K562 (cell line): ENCODE data around the gene CLDN34. TPM values are rescaled to one million over a fixed set of nuclear protein-coding genes. Genes with fewer than 3 reads are reported as not detected.

Experiments
- ATAC-seq: fragments of 200-7000 bp; cut with Tn5 transposase; 3 replicates; pipeline ENCODE4 v1.9.1; 2020; ENCODE audit warnings: moderate library complexity
- BruUV-seq: library from RNA; stranded (reverse); fragments of 400-500 nt; replicated peaks from 2 replicates; lab custom pipeline; 2021; lab: Mats Ljungman, UMichigan
- CTCF ChIA-PET: fragments of 300-600 bp; formaldehyde crosslinking; extraction: SDS; loops from one replicate; lab custom pipeline; 2021; ENCODE audit warnings: low intra/inter-chr PET ratio; lab: Yijun Ruan, JAX
- POLR2A ChIA-PET: fragments of 300-600, 350-650 bp; sonication (Branson Sonifier 250); formaldehyde crosslinking; extraction: SDS; loops from one replicate; lab custom pipeline; 2021; ENCODE audit warnings: antibody characterized with exemption, inconsistent platforms; lab: Yijun Ruan, JAX
- DNase-seq, 4 experiments: peaks; one replicate each; pipeline versions ENCODE4 v3.0.0 to v3.0.0-alpha.2; 2011 to 2018; ENCODE audit warnings: low spot score in 3 of 4, mixed read lengths in 3 of 4; ENCODE audit errors: extremely low read depth in 1 of 4
- FAIRE-seq: peaks from 2 replicates; lab custom pipeline; 2011; peaks lifted over from hg19 to GRCh38; lab: Jason Lieb, UNC
- H2AFZ ChIP-seq: 2 replicates; pipeline ENCODE4 v1.6.0; 2011; ENCODE audit warnings: low read depth, low read length, control low read depth, inconsistent platforms
- H3K27ac ChIP-seq: fragments of 200-600 bp; 3 replicates; pipeline ENCODE4 v1.8.0; 2011; ENCODE audit warnings: low read depth, mild to moderate bottlenecking, control low read depth, inconsistent platforms, low read length, moderate library complexity, mixed read lengths; ENCODE audit errors: extremely low read depth
- H3K27me3 ChIP-seq, 2 experiments: fragments of 300-600 bp in 1 of 2; 2 replicates in 1 of 2; 3 replicates in 1 of 2; pipeline versions ENCODE4 v1.6.0 to v1.8.0; 2011; ENCODE audit warnings: inconsistent platforms in 2 of 2, low read length in 2 of 2, mild to moderate bottlenecking in 1 of 2, mixed read lengths in 1 of 2, moderate library complexity in 1 of 2; ENCODE audit not compliant: control insufficient read depth in 2 of 2, insufficient read depth in 2 of 2
- H3K36me3 ChIP-seq: fragments of 300-600 bp; 3 replicates; pipeline ENCODE4 v1.8.0; 2011; ENCODE audit warnings: mild to moderate bottlenecking, low read length, inconsistent platforms; ENCODE audit not compliant: control insufficient read depth, insufficient read depth
- H3K4me1 ChIP-seq, 2 experiments: fragments of 200-600 bp in 1 of 2; replicated peaks in 1 of 2; 2 replicates in 1 of 2; 3 replicates in 1 of 2; pipeline versions ENCODE4 v1.5.1 to v1.8.0; 2011; ENCODE audit warnings: inconsistent platforms in 2 of 2, low read length in 2 of 2, mild to moderate bottlenecking in 1 of 2, mixed read lengths in 1 of 2, moderate library complexity in 1 of 2; ENCODE audit not compliant: control insufficient read depth in 2 of 2, insufficient read depth in 2 of 2
- H3K4me2 ChIP-seq: 2 replicates; pipeline ENCODE4 v1.6.1; 2011; ENCODE audit warnings: low read length, control low read depth, inconsistent platforms, mixed read lengths; ENCODE audit not compliant: insufficient read depth
- H3K4me3 ChIP-seq: fragments of 200-600 bp; sonication (generic), shearing (Covaris generic); 2 replicates; pipeline ENCODE4 v1.5.1; 2016; ENCODE audit warnings: control low read depth, inconsistent platforms
- H3K79me2 ChIP-seq: fragments of 200-600 bp; 3 replicates; pipeline ENCODE4 v1.8.0; 2011; ENCODE audit warnings: low read length, inconsistent platforms; ENCODE audit not compliant: control insufficient read depth, insufficient read depth
- H3K9ac ChIP-seq, 2 experiments: 2 replicates each; pipeline versions ENCODE4 v1.6.0 to v1.6.1; 2011; ENCODE audit warnings: low read depth in 2 of 2, low read length in 2 of 2, control low read depth in 1 of 2, inconsistent platforms in 1 of 2, mild to moderate bottlenecking in 1 of 2, mixed read lengths in 1 of 2; ENCODE audit not compliant: insufficient read depth in 1 of 2
- H3K9me1 ChIP-seq: one replicate; pipeline ENCODE4 v1.6.0; 2011; ENCODE audit warnings: inconsistent platforms, mild to moderate bottlenecking, low read length, moderate library complexity; ENCODE audit not compliant: control insufficient read depth, insufficient read depth
- H3K9me3 ChIP-seq: replicated peaks from 2 replicates; pipeline ENCODE4 v1.5.1; 2011; ENCODE audit warnings: low read depth, low read length, inconsistent platforms; ENCODE audit not compliant: control insufficient read depth, insufficient read depth
- H4K20me1 ChIP-seq: replicated peaks from 2 replicates; pipeline ENCODE4 v1.6.1; 2011; ENCODE audit warnings: low read length, inconsistent platforms, mixed read lengths; ENCODE audit not compliant: control insufficient read depth, insufficient read depth
- ARHGAP35 ChIP-seq: fragments of 450-650 bp; IDR thresholded peaks from 2 replicates; pipeline ENCODE4 v1.6.1; 2018; ENCODE audit not compliant: partially characterized antibody
- ATF7 ChIP-seq: fragments of 450-650 bp; IDR thresholded peaks from 2 replicates; pipeline ENCODE4 v1.7.1; 2014; ENCODE audit warnings: mild to moderate bottlenecking, moderate library complexity
- E2F1 ChIP-seq: sonication (generic); formaldehyde crosslinking; IDR thresholded peaks from 2 replicates; pipeline ENCODE4 v1.8.1; 2023; ENCODE audit warnings: mild to moderate bottlenecking, missing genetic modification reagents, moderate library complexity
- EWSR1 ChIP-seq: fragments of 450-650 bp; IDR thresholded peaks from 2 replicates; pipeline ENCODE4 v1.6.1; 2018; ENCODE audit warnings: borderline replicate concordance, mild to moderate bottlenecking, low read depth, moderate library complexity; ENCODE audit not compliant: partially characterized antibody
- GTF3C2 ChIP-seq: IDR thresholded peaks from 3 replicates; pipeline ENCODE4 v1.6.1; 2011; ENCODE audit warnings: borderline replicate concordance, mild to moderate bottlenecking, moderate library complexity; ENCODE audit not compliant: insufficient read length; ENCODE audit errors: extremely low read depth
- HES1 ChIP-seq: fragments of 450-650 bp; IDR thresholded peaks from 2 replicates; pipeline ENCODE4 v1.6.1; 2016; ENCODE audit warnings: low read depth, mild to moderate bottlenecking, moderate library complexity
- KLF10 ChIP-seq: fragments of 250-450 bp; sonication (Bioruptor Pico); IDR thresholded peaks from 2 replicates; pipeline ENCODE4 v1.6.1; 2021; ENCODE audit warnings: matching md5 sums
- SIX5 ChIP-seq, 2 experiments: IDR thresholded peaks; 2 replicates each; pipeline ENCODE4 v1.6.1; 2011; ENCODE audit warnings: low read length in 2 of 2, borderline replicate concordance in 1 of 2, low read depth in 1 of 2, mild to moderate bottlenecking in 1 of 2, moderate library complexity in 1 of 2; ENCODE audit not compliant: insufficient read depth in 1 of 2
- TBL1XR1 ChIP-seq, 2 experiments: IDR thresholded peaks; 2 replicates each; pipeline ENCODE4 v1.6.1; 2012; ENCODE audit warnings: improper control_type of control experiment in 2 of 2, low read length in 2 of 2, mild to moderate bottlenecking in 1 of 2
- TGIF2 ChIP-seq: sonication (generic); formaldehyde crosslinking; IDR thresholded peaks from 2 replicates; pipeline ENCODE4 v1.8.1; 2022; ENCODE audit warnings: mild to moderate bottlenecking, missing genetic modification reagents, moderate library complexity
- ZBTB8A ChIP-seq: fragments of 450-650 bp; IDR thresholded peaks from 2 replicates; pipeline ENCODE4 v1.6.1; 2018; ENCODE audit warnings: mild to moderate bottlenecking, moderate library complexity; ENCODE audit not compliant: partially characterized antibody
- ZNF311 ChIP-seq: fragments of 250-450 bp; sonication (Bioruptor Pico); IDR thresholded peaks from 2 replicates; pipeline ENCODE4 v1.4.0; 2020; ENCODE audit warnings: mild to moderate bottlenecking, moderate library complexity
- WGBS: fragments of 100-300 bp; shearing (Covaris generic); methylation state at CpG from one replicate; pipeline ENCODE4 v1.1.6; 2016; ENCODE audit warnings: low coverage, mixed read lengths; ENCODE audit not compliant: insufficient coverage; ENCODE audit errors: missing lambda C conversion rate; 5-methylcytosine and 5-hydroxymethylcytosine counted together
- in situ Hi-C: fragments of 300-500 bp; cut with MboI; formaldehyde crosslinking; loops from 4 replicates; pipeline ENCODE4 v1.15.0; 2018; ENCODE audit warnings: inconsistent platforms, mixed read lengths
- intact Hi-C: fragments of 100-400 bp; cut with micrococcal nuclease; formaldehyde crosslinking; loops from 2 replicates; pipeline ENCODE4 v1.14.2; 2022
- polyA plus RNA-seq, 8 experiments: library from polyadenylated mRNA; depleted of rRNA in 4 of 8; stranded (reverse) in 5 of 8; unstranded in 3 of 8; fragments of >200 nt; fragmentation: Nextera tagmentation in 2 of 8; fragmentation: Illumina TruSeq in 1 of 8; extraction: Ambion mirVana in 2 of 8; extraction: Trizol in 1 of 8; gene quantifications; 2 replicates each; pipeline versions ENCODE4 v1.2.1 to v1.2.3, GENCODE V29; 2011 to 2014; ENCODE audit warnings: inconsistent platforms in 1 of 8, missing spikeins in 1 of 8
- total RNA-seq, 7 experiments: library from RNA; depleted of rRNA in 6 of 7; stranded (reverse); fragments of >200 nt in 6 of 7; fragmentation: Illumina TruSeq in 2 of 7; extraction: Trizol in 2 of 7; gene quantifications; 2 replicates each; pipeline versions ENCODE4 v1.2.1 to v1.2.3, GENCODE V29; 2011 to 2021; ENCODE audit warnings: low replicate concordance in 1 of 7
- TF ChIP-seq, protein P1 (sequence below): IDR thresholded peaks from 3 replicates; pipeline ENCODE4 v1.6.1; 2011; ENCODE audit warnings: borderline replicate concordance, mild to moderate bottlenecking; ENCODE audit not compliant: insufficient read length, insufficient read depth

Gene CLDN34
- total and polyA plus RNA-seq, 9 of the 15 experiments (the other 6 are each of a cell fraction or from before 2014, with no cell fraction given): not detected

GRCh38 chrX:9943420-9943819, 23.7 kb upstream of the CLDN34 start (continued):
- TF ChIP-seq, protein P1, sequence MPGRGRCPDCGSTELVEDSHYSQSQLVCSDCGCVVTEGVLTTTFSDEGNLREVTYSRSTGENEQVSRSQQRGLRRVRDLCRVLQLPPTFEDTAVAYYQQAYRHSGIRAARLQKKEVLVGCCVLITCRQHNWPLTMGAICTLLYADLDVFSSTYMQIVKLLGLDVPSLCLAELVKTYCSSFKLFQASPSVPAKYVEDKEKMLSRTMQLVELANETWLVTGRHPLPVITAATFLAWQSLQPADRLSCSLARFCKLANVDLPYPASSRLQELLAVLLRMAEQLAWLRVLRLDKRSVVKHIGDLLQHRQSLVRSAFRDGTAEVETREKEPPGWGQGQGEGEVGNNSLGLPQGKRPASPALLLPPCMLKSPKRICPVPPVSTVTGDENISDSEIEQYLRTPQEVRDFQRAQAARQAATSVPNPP: no peak
- TF ChIP-seq TBL1XR1 (IDR thresholded peaks at IDR 0.05; ENCODE audit: low read length in 2 of 2) (no peak), SIX5 (IDR thresholded peaks at IDR 0.05; ENCODE audit: borderline replicate concordance in 1 of 2, insufficient read depth in 1 of 2, low read depth in 1 of 2, low read length in 2 of 2) (no peak), E2F1 (CRISPR knock-in tag) (no peak), HES1 (no peak), ZBTB8A (no peak)

DNA sequence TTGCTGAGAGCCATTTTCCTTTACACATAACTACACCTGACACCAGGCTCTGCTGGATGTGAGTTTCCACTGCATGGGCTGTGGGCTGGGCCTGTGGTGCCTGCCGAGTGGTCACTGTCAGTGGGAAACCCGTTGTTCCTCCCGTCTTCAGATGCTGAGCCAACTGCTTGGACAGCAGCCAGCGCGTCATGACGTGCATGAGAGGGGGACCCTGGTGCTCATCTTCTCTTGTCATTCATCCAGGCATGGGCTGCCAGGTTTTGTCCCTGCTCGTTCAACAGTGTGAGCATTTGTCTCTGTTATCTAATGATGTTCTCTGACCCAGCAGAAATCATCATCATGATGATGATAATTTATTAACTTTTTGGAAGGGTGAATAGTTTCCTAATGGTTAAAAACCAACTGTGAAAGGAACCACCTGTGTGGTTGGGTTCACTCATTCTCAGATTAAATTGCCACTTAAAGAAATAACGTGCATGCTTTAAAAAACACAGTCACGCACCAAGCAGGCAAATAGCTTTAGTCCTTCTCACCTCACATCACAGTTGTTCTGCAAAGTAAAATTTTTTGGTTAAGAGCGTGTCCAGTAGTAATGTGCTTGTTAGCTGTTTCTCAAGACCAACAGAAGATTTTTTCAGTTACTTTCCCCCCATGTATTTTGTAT, 19.9 kb upstream of the CLDN34 start:
- no TSS peak for BruUV-seq
- H2AFZ ChIP-seq: no peak overlapping the region
- H3K9me1 ChIP-seq: no peaks in the 10 kb centered on the region
- TF ChIP-seq TGIF2 (CRISPR knock-in tag): no peak
- no peak for TF ChIP-seq EWSR1
- TF ChIP-seq ARHGAP35: no peak
- TF ChIP-seq GTF3C2: no peak
- TF ChIP-seq ATF7: no peak
- TF ChIP-seq KLF10 (CRISPR knock-in tag): no peak
- TF ChIP-seq ZNF311: no peak
- intact Hi-C loops: no loop called here
- H3K27ac ChIP-seq: no peak overlapping the region
- DNase-seq (no peak), ATAC-seq (no peak), FAIRE-seq (no peak)
- no peak overlapping the region for H3K4me3 ChIP-seq
- CTCF ChIA-PET: no interaction called here
- H4K20me1 ChIP-seq: no peaks in the 10 kb centered on the region
- no peak overlapping the region for H3K9ac ChIP-seq
- no peaks in the 10 kb centered on the region for H3K79me2 ChIP-seq
- peaks cover 0 to 43% of the 10 kb centered on the region in 2 experiments; a peak in 2 of 5 replicates for H3K27me3 ChIP-seq
- H3K4me2 ChIP-seq: no peak overlapping the region
- no peaks in the 10 kb centered on the region for H3K4me1 ChIP-seq
- in situ Hi-C loops: no loop called here
- POLR2A ChIA-PET: no interaction called here
- no peaks in the 10 kb centered on the region for H3K36me3 ChIP-seq
- 3% methylated on average over 8 of the region's 10 CpGs for WGBS
- no peaks in the 10 kb centered on the region for H3K9me3 ChIP-seq
